ENCODE data around the gene SGTA. TPM values are rescaled to one million over a fixed set of nuclear protein-coding genes. Genes with fewer than 3 reads are reported as not detected.

SGTA gene
- total RNA-seq, 1 experiment from 2014 or later = 109 TPM

DNA sequence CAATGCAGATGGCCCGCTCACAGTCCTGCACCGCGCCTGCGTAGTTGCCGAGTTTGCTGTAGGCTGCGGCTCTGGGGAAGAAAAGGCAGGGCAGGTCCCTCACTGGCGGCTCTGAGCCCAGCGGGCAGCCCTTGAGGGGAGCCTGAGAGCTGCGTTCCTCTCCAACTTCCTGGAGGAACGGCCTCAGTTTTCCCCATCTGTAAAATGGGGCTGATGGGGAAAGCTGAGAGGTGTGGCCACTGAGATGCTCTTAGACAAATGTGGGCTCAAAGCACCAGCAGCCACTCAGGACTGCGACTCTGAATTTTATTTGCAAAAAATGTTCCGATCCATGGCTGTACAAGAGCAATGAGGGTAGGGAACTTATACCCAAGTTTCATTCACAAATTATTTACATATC is 19.4 kb downstream of the SGTA start:
- ATAC-seq (no peak), DNase-seq (ENCODE audit: low read depth, low spot score) (no peak)
- Histone ChIP-seq H3K4me2 (ENCODE audit: low read length) (no peak overlapping the region), H4K20me1 (ENCODE audit: insufficient read depth) (no peaks in the 10 kb centered on the region), H3K9me3 (ENCODE audit: control insufficient read depth in 1 of 2, insufficient read depth in 1 of 2, low read depth in 1 of 2, low read length in 2 of 2) (no peaks in the 10 kb centered on the region), H3K9ac (ENCODE audit: low read length) (no peak overlapping the region), H3K79me2 (ENCODE audit: insufficient read depth, low read length) (peaks cover 21% of the 10 kb centered on the region), H2AFZ (ENCODE audit: low read depth, low read length, poor library complexity, severe bottlenecking) (no peak overlapping the region), H3K9me2 (ENCODE audit: insufficient read depth) (no peaks in the 10 kb centered on the region), H3K4me1 (ENCODE audit: control insufficient read depth in 1 of 2, insufficient read depth in 2 of 2, low read length in 2 of 2) (no peaks in the 10 kb centered on the region), H3K27ac (ENCODE audit: low read depth, low read length) (no peak overlapping the region), H3K4me3 (replicated peaks in 1 of 2; ENCODE audit: low read depth in 1 of 2, low read length in 2 of 2) (no peak overlapping the region), H3K27me3 (ENCODE audit: insufficient read depth, low read length) (no peaks in the 10 kb centered on the region), H3K36me3 (ENCODE audit: control insufficient read depth in 1 of 2, insufficient read depth in 2 of 2, low read length in 2 of 2) (peaks cover 30 to 43% of the 10 kb centered on the region in 2 experiments; a peak in 3 of 4 replicates)
- ChIA-PET POLR2A (no interaction called here), CTCF (no interaction called here), RAD21 (ENCODE audit: low non-redundant PET in 1 of 2, low total read pairs in 2 of 2, uncharacterized antibody in 2 of 2, unreplicated experiment in 2 of 2) (no interaction called here)
- TF ChIP-seq CEBPB (IDR thresholded peaks at IDR 0.05; ENCODE audit: low read depth) (no peak), SIN3A (IDR thresholded peaks at IDR 0.05; ENCODE audit: low read depth) (no peak), FOSL1 (IDR thresholded peaks at IDR 0.05; ENCODE audit: low read depth) (no peak)
- BruUV-seq (replicated peaks) = no TSS peak
- intact Hi-C loops (cut with micrococcal nuclease) = no loop called here

DNA sequence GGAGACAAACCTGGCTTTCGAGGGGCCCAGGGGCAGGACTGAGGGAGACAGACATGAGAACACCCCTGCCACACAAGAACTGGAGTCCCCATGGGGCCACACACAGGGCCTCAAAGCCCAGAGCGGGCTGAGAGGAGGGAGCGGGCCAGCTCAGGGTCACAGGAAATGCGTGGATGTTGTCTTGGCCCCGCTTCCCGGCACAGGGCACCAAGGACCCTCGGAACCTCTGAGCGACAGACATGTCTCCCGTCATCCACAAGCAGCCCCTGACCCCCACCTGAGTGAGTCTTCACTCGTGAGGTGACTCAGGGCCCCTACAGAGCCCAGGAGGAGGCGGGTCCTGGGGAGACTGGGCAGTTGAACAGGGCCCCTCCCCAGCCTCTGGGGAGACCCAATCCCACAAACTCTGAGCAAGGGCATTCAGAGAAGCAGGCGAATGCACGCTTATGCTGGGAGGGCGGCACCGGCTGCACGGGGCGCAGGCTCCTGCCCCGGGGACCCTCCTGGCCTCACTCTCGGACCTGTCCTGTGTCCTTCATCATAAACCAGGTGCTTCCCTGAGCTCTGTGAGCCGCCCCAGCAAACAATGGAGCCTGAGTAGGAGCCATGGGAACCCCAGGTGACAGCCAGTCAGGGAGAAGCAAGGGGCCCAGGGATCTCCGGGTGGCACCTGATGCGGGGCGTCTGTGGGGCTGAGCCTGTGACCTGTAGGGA is 20.1 kb downstream of the SGTA start:
- POLR2A ChIA-PET = no interaction called here
- Histone ChIP-seq H3K9me2 (ENCODE audit: insufficient read depth) (no peaks in the 10 kb centered on the region), H3K9me3 (ENCODE audit: control insufficient read depth in 1 of 2, insufficient read depth in 1 of 2, low read depth in 1 of 2, low read length in 2 of 2) (no peaks in the 10 kb centered on the region), H3K27ac (ENCODE audit: low read depth, low read length) (no peak overlapping the region), H3K79me2 (ENCODE audit: insufficient read depth, low read length) (peaks cover 13% of the 10 kb centered on the region; the same call in 1 of the 2 replicates), H4K20me1 (ENCODE audit: insufficient read depth) (no peaks in the 10 kb centered on the region), H3K4me3 (replicated peaks in 1 of 2; ENCODE audit: low read depth in 1 of 2, low read length in 2 of 2) (no peak overlapping the region), H2AFZ (ENCODE audit: low read depth, low read length, poor library complexity, severe bottlenecking) (no peak overlapping the region), H3K4me1 (ENCODE audit: control insufficient read depth in 1 of 2, insufficient read depth in 2 of 2, low read length in 2 of 2) (no peaks in the 10 kb centered on the region), H3K27me3 (ENCODE audit: insufficient read depth, low read length) (no peaks in the 10 kb centered on the region), H3K4me2 (ENCODE audit: low read length) (no peak overlapping the region), H3K36me3 (ENCODE audit: control insufficient read depth in 1 of 2, insufficient read depth in 2 of 2, low read length in 2 of 2) (peaks cover 28 to 46% of the 10 kb centered on the region in 2 experiments; a peak in 3 of 4 replicates), H3K9ac (ENCODE audit: low read length) (no peak overlapping the region)
- ATAC-seq = no peak
- RAD21 ChIA-PET (ENCODE audit: low non-redundant PET in 1 of 2, low total read pairs in 2 of 2, uncharacterized antibody in 2 of 2, unreplicated experiment in 2 of 2) = interaction anchor here in 1 of 2 experiments (0.9 kb wide), 1 partner anchor 139 kb away, joined by 3 read pairs; no protein-coding TSS in a partner anchor
- CTCF ChIA-PET = no interaction called here
- BruUV-seq (replicated peaks) = no TSS peak
- DNase-seq (ENCODE audit: low read depth, low spot score) = no peak
- intact Hi-C loops (cut with micrococcal nuclease) = no loop called here
- TF ChIP-seq, protein P1, sequence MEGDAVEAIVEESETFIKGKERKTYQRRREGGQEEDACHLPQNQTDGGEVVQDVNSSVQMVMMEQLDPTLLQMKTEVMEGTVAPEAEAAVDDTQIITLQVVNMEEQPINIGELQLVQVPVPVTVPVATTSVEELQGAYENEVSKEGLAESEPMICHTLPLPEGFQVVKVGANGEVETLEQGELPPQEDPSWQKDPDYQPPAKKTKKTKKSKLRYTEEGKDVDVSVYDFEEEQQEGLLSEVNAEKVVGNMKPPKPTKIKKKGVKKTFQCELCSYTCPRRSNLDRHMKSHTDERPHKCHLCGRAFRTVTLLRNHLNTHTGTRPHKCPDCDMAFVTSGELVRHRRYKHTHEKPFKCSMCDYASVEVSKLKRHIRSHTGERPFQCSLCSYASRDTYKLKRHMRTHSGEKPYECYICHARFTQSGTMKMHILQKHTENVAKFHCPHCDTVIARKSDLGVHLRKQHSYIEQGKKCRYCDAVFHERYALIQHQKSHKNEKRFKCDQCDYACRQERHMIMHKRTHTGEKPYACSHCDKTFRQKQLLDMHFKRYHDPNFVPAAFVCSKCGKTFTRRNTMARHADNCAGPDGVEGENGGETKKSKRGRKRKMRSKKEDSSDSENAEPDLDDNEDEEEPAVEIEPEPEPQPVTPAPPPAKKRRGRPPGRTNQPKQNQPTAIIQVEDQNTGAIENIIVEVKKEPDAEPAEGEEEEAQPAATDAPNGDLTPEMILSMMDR (IDR thresholded peaks at IDR 0.05 in 2 of 3, conservative IDR thresholded peaks at IDR 0.05 in 1 of 3; ENCODE audit: borderline replicate concordance in 1 of 3, insufficient read depth in 1 of 3, low read depth in 2 of 3, low read length in 2 of 3) = no peak
- TF ChIP-seq CBX3 (IDR thresholded peaks at IDR 0.05; ENCODE audit: low read depth) (no peak), CEBPB (IDR thresholded peaks at IDR 0.05; ENCODE audit: low read depth) (no peak), SIN3A (IDR thresholded peaks at IDR 0.05; ENCODE audit: low read depth) (no peak), ELF1 (IDR thresholded peaks at IDR 0.05; ENCODE audit: borderline replicate concordance, low read depth) (no peak), SP1 (IDR thresholded peaks at IDR 0.05; ENCODE audit: low read depth) (no peak), EZH2phosphoT487 (IDR thresholded peaks at IDR 0.05; ENCODE audit: borderline replicate concordance) (no peak), POLR2A (IDR thresholded peaks at IDR 0.05; ENCODE audit: borderline replicate concordance, extremely low read depth, insufficient read depth, insufficient read length) (no peak)
- TF ChIP-seq, protein P2, sequence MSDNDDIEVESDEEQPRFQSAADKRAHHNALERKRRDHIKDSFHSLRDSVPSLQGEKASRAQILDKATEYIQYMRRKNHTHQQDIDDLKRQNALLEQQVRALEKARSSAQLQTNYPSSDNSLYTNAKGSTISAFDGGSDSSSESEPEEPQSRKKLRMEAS (IDR thresholded peaks at IDR 0.05) = no peak

Data from HCT116 (cell line).